Muscle layer of colon (tissue), 2 donors: ENCODE data around the gene THTPA.

Experiments used
- H3K27ac ChIP-seq: one replicate; pipeline ENCODE4 v1.7.0; 2013; ENCODE audit warnings: low read depth, mild to moderate bottlenecking, low read length, moderate library complexity
- H3K27me3 ChIP-seq, 2 donors: one replicate each; pipeline ENCODE4 v1.7.0; 2013; ENCODE audit warnings: low read length in 2 of 2, mild to moderate bottlenecking in 2 of 2; ENCODE audit not compliant: insufficient read depth in 2 of 2, control insufficient read depth in 1 of 2
- H3K36me3 ChIP-seq: one replicate; pipeline ENCODE4 v1.7.0; 2013; ENCODE audit warnings: mild to moderate bottlenecking, low read length; ENCODE audit not compliant: insufficient read depth
- H3K4me1 ChIP-seq: one replicate; pipeline ENCODE4 v1.7.0; 2013; ENCODE audit warnings: mild to moderate bottlenecking, low read length; ENCODE audit not compliant: insufficient read depth
- H3K4me3 ChIP-seq, 2 donors: one replicate each; pipeline ENCODE4 v1.7.0; 2013; ENCODE audit warnings: low read length in 2 of 2, low read depth in 1 of 2, mild to moderate bottlenecking in 1 of 2, moderate library complexity in 1 of 2
- H3K9ac ChIP-seq: one replicate; pipeline ENCODE4 v1.7.0; 2013; ENCODE audit warnings: low read length
- H3K9me3 ChIP-seq: one replicate; pipeline ENCODE4 v1.7.0; 2013; ENCODE audit warnings: mild to moderate bottlenecking, low read length
- donor health status: abdominal sarcoma.
- donor health status: Adenocarcinoma of cecum.

THTPA gene

GRCh38 chr14:23566112-23566777 is 10.2 kb downstream of the THTPA start:
- peaks cover 6% of the 10 kb centered on the region for H3K4me1 ChIP-seq
- no peak overlapping the region for H3K9ac ChIP-seq
- H3K27me3 ChIP-seq: no peaks in the 10 kb centered on the region
- no peak overlapping the region for H3K4me3 ChIP-seq
- H3K9me3 ChIP-seq: no peaks in the 10 kb centered on the region
- no peak overlapping the region for H3K27ac ChIP-seq
- no peaks in the 10 kb centered on the region for H3K36me3 ChIP-seq

GRCh38 chr14:23566778-23567185 is 10.7 kb downstream of the THTPA start:
- peak overlapping the region; percentile 76 to 86 for H3K4me3 ChIP-seq
- no peaks in the 10 kb centered on the region for H3K27me3 ChIP-seq

GRCh38 chr14:23567186-23568020 is 11.3 kb downstream of the THTPA start, which contains the start of gene AP1G2:
Gene AP1G2, minus strand, starts transcription at chr14:23567791. Its CDS starts 477 bp downstream, at chr14:23567314.
- H3K4me1 ChIP-seq: peaks cover 6% of the 10 kb centered on the region
- H3K36me3 ChIP-seq: no peaks in the 10 kb centered on the region
- peak within 1 kb of the TSS; percentile 63 for H3K27ac ChIP-seq
- peak within 1 kb of the TSS; percentile 76 to 86 for H3K4me3 ChIP-seq
- H3K9ac ChIP-seq: peak within 1 kb of the TSS; percentile 47
- H3K9me3 ChIP-seq: no peaks in the 10 kb centered on the region
- H3K27me3 ChIP-seq: peaks cover 0 to 6% of the 10 kb centered on the region in 2 donors

More at GRCh38 chr14:23566778-23567185, 10.7 kb downstream of the THTPA start:
- H3K9ac ChIP-seq: peak overlapping the region; percentile 47
- peak overlapping the region; percentile 63 for H3K27ac ChIP-seq
- no peaks in the 10 kb centered on the region for H3K9me3 ChIP-seq
- peaks cover 6% of the 10 kb centered on the region for H3K4me1 ChIP-seq
- H3K36me3 ChIP-seq: no peaks in the 10 kb centered on the region

- H3K9me3 ChIP-seq: no peaks in the 10 kb centered on the region
- no peak overlapping the region for H3K27ac ChIP-seq
- H3K4me3 ChIP-seq: peak overlapping the region; percentile 76 to 86
- H3K36me3 ChIP-seq: no peaks in the 10 kb centered on the region
- H3K4me1 ChIP-seq: peaks cover 6% of the 10 kb centered on the region
- H3K27me3 ChIP-seq: peaks cover 0 to 6% of the 10 kb centered on the region in 2 donors
- no peak overlapping the region for H3K9ac ChIP-seq
Observed at GRCh38 chr14:23568021-23568599, 12.0 kb downstream of the THTPA start.

- Histone ChIP-seq H3K36me3 (no peaks in the 10 kb centered on the region), H3K9me3 (no peaks in the 10 kb centered on the region), H3K27ac (no peak overlapping the region), H3K4me1 (peaks cover 6% of the 10 kb centered on the region), H3K9ac (no peak overlapping the region), H3K4me3 (no peak overlapping the region), H3K27me3 (peaks cover 0 to 6% of the 10 kb centered on the region in 2 donors)
Observed at GRCh38 chr14:23568600-23569331, 12.7 kb downstream of the THTPA start.

- Histone ChIP-seq H3K9ac (no peak overlapping the region), H3K4me3 (no peak overlapping the region), H3K9me3 (no peaks in the 10 kb centered on the region), H3K4me1 (peaks cover 6% of the 10 kb centered on the region), H3K27ac (no peak overlapping the region), H3K36me3 (no peaks in the 10 kb centered on the region), H3K27me3 (peaks cover 0 to 6% of the 10 kb centered on the region in 2 donors)
Observed at GRCh38 chr14:23569443-23570151, 13.5 kb downstream of the THTPA start.

- no peak overlapping the region for H3K27ac ChIP-seq
- no peaks in the 10 kb centered on the region for H3K9me3 ChIP-seq
- H3K4me1 ChIP-seq: peaks cover 6% of the 10 kb centered on the region
- H3K27me3 ChIP-seq: peaks cover 0 to 18% of the 10 kb centered on the region in 2 donors
- no peak overlapping the region for H3K4me3 ChIP-seq
- H3K36me3 ChIP-seq: no peaks in the 10 kb centered on the region
- H3K9ac ChIP-seq: no peak overlapping the region
Observed at GRCh38 chr14:23570806-23571483, 14.9 kb downstream of the THTPA start.

GRCh38 chr14:23571701-23572523 is 15.8 kb downstream of the THTPA start:
- Histone ChIP-seq H3K9ac (no peak overlapping the region), H3K27me3 (peaks cover 5 to 28% of the 10 kb centered on the region in 2 donors), H3K9me3 (no peaks in the 10 kb centered on the region), H3K4me3 (no peak overlapping the region), H3K36me3 (no peaks in the 10 kb centered on the region), H3K4me1 (peaks cover 1% of the 10 kb centered on the region), H3K27ac (no peak overlapping the region)

GRCh38 chr14:23572524-23572828 is 16.4 kb downstream of the THTPA start:
- Histone ChIP-seq H3K4me1 (no peaks in the 10 kb centered on the region), H3K27me3 (peaks cover 5 to 34% of the 10 kb centered on the region in 2 donors), H3K9ac (no peak overlapping the region), H3K4me3 (no peak overlapping the region), H3K36me3 (no peaks in the 10 kb centered on the region), H3K9me3 (no peaks in the 10 kb centered on the region), H3K27ac (no peak overlapping the region)

GRCh38 chr14:23572836-23573235 is 16.8 kb downstream of the THTPA start:
- no peaks in the 10 kb centered on the region for H3K4me1 ChIP-seq
- H3K9me3 ChIP-seq: no peaks in the 10 kb centered on the region
- no peak overlapping the region for H3K9ac ChIP-seq
- H3K27me3 ChIP-seq: peaks cover 5 to 37% of the 10 kb centered on the region in 2 donors
- no peaks in the 10 kb centered on the region for H3K36me3 ChIP-seq
- H3K27ac ChIP-seq: no peak overlapping the region
- no peak overlapping the region for H3K4me3 ChIP-seq
